Measurements from ENCODE around the gene ITGA11. TPM values are rescaled to one million over a fixed set of nuclear protein-coding genes. Genes with fewer than 3 reads are reported as not detected.
A peak's percentile ranks its signal among the peaks of the same experiment; 100 is the strongest.

The ITGA11 gene
- total and polyA plus RNA-seq, 8 donors: 0.08 to 12.1 (median 2.0) TPM

DNA sequence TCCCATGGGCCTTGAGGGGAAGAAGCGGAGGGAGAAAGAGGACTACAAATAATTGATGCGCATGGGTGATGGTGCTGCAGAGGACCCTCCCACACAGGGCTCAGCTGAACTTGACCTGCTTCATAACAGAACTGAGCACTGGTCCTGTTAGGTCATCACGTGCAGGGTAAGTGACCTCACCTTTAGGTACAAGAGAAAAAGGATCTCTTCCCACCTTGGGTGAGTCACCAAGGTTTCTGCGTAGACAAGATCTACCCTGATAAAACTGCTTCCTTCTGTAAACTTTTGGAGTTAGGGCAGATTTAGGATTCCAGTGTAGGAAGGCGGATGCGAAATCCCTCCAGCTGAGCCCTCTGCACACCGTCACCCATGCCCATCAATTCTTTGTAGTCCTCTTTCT, 87.4 kb downstream of the ITGA11 start:
- 78 to 92% (median 86%) methylated on average over 7 of the region's 7 CpGs for WGBS, 5 donors
- H3K27ac ChIP-seq: no peak overlapping the region
- H3K4me1 ChIP-seq: peaks cover 0 to 21% (median 16%) of the 10 kb centered on the region in 4 donors
- no peak for DNase-seq
- no peak overlapping the region for H3K4me3 ChIP-seq
- H3K27me3 ChIP-seq: no peaks in the 10 kb centered on the region
- H3K36me3 ChIP-seq: no peaks in the 10 kb centered on the region
- no peak for TF ChIP-seq POLR2AphosphoS5 (IDR thresholded peaks at IDR 0.05)
- TF ChIP-seq POLR2A (IDR thresholded peaks at IDR 0.05): no peak
- TF ChIP-seq EP300 (IDR thresholded peaks at IDR 0.05): no peak
- TF ChIP-seq, protein P1, sequence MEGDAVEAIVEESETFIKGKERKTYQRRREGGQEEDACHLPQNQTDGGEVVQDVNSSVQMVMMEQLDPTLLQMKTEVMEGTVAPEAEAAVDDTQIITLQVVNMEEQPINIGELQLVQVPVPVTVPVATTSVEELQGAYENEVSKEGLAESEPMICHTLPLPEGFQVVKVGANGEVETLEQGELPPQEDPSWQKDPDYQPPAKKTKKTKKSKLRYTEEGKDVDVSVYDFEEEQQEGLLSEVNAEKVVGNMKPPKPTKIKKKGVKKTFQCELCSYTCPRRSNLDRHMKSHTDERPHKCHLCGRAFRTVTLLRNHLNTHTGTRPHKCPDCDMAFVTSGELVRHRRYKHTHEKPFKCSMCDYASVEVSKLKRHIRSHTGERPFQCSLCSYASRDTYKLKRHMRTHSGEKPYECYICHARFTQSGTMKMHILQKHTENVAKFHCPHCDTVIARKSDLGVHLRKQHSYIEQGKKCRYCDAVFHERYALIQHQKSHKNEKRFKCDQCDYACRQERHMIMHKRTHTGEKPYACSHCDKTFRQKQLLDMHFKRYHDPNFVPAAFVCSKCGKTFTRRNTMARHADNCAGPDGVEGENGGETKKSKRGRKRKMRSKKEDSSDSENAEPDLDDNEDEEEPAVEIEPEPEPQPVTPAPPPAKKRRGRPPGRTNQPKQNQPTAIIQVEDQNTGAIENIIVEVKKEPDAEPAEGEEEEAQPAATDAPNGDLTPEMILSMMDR (IDR thresholded peaks at IDR 0.05): no peak
- no peaks in the 10 kb centered on the region for H3K9me3 ChIP-seq
- intact Hi-C loops (cut with DNase I; ENCODE audit: low total_unique reads): no loop called here

DNA sequence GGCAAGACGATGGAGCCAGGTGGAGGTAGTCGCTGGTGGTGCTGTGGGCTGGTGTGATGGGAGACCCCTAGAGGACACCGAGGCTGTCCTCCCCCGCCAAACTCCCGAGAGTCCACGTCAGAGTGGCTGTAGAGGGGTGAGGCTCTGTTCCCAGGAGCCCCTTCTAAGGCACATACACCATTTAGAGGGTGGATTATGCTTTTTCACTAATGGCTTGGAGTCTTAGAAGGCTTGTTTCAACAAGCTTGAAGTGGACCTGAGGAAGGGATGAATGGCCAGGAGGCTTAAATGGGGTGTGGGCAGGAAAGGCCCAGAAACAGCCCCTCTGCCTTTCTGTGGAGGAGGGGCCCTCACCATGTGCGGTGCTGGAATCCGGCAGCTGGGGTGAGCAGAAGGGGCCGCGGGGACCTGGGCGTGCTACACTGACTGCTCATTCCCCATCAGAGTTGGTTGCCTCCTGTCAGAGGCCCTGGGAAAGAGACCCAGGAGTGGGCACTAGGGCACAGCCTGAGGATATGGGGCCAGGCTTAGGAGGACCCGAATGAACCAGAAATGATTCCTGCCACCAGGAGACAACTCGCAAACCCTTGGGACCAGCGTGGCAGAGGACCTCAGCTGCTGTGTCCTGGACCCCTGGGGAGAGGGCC, 88.3 kb downstream of the ITGA11 start:
- no peaks in the 10 kb centered on the region for H3K9me3 ChIP-seq
- intact Hi-C loops (cut with DNase I; ENCODE audit: low total_unique reads): no loop called here
- 74 to 85% (median 81%) methylated on average over 14 of the region's 14 CpGs for WGBS, 5 donors
- no peak for TF ChIP-seq POLR2A (IDR thresholded peaks at IDR 0.05)
- TF ChIP-seq, protein P1 (IDR thresholded peaks at IDR 0.05): no peak
- no peak for TF ChIP-seq EP300 (IDR thresholded peaks at IDR 0.05)
- TF ChIP-seq POLR2AphosphoS5 (IDR thresholded peaks at IDR 0.05): no peak
- DNase-seq: no peak
- H3K4me3 ChIP-seq: no peak overlapping the region
- no peaks in the 10 kb centered on the region for H3K27me3 ChIP-seq
- H3K27ac ChIP-seq: no peak overlapping the region
- peaks cover 0 to 21% (median 16%) of the 10 kb centered on the region in 4 donors for H3K4me1 ChIP-seq
- no peaks in the 10 kb centered on the region for H3K36me3 ChIP-seq

DNA sequence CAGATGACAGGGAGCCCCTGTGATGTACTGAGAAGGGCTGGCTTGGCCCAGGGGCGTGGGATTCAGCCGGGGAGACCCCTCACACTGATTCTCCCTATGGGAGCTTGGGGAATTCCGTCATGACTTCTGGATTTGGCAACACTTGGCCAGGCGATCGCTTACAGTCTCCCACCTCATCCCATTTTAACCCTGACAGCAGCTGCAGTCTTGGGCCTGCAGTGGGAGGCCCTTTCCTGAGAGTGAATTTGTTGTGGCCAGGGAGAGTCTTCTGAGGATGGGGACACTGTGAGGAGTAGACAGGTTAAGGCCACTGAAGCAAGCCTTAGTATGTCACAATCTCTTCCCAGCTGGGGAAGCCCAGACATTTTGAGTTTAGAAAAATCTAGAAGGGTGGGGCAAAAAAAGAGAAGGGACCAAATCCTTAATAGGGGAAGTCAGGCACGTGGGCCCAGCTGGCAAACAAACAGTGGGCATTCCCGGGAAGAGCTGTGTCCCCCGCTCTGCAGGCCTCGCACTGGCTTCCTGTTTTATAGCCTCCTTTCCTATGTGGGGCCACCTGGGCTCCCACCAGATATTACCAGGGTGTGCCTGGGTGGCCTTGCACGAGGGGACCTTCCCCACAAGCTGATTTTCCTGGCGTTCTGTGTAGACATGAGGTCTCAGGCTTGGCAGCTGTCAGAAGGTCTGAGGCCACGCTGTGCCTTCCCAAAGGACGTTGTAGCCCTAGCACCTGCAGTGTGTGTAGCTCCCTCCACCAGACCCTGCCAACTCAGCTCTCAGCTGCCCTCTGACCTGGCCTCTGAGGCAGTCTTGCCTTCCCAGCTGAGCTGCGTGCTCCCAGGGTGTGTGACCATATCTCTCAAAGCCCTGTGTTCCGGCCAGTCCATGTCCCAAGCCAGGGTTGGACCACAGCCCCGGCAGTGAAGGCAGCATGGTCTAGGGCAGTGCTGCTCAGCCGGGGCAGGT, 89.9 kb downstream of the ITGA11 start:
- WGBS, 5 donors: 49 to 71% (median 66%) methylated on average over 11 to 17 of the region's 17 CpGs
- DNase-seq: no peak
- peak overlapping the region in 4 of 5 donors; percentile 8 to 46 (median 25) for H3K27ac ChIP-seq

More for the DNA sequence above, 89.9 kb downstream of the ITGA11 start:
- no peak overlapping the region for H3K4me3 ChIP-seq
- intact Hi-C loops (cut with DNase I; ENCODE audit: low total_unique reads): no loop called here
- H3K9me3 ChIP-seq: no peaks in the 10 kb centered on the region
- TF ChIP-seq POLR2AphosphoS5 (IDR thresholded peaks at IDR 0.05) (no peak), POLR2A (IDR thresholded peaks at IDR 0.05) (no peak), EP300 (IDR thresholded peaks at IDR 0.05) (no peak)
- TF ChIP-seq, protein P1 (IDR thresholded peaks at IDR 0.05): no peak
- H3K36me3 ChIP-seq: no peaks in the 10 kb centered on the region
- H3K4me1 ChIP-seq: peaks cover 0 to 21% (median 16%) of the 10 kb centered on the region in 4 donors
- no peaks in the 10 kb centered on the region for H3K27me3 ChIP-seq

Data from stomach (tissue), 9 donors.